Measurements from ENCODE around the gene TEX54. TPM values are rescaled to one million over a fixed set of nuclear protein-coding genes. Genes with fewer than 3 reads are reported as not detected.

Gene TEX54
- total and polyA plus RNA-seq, 2 of the 13 experiments (the other 11 are each of a cell fraction or from before 2014, with no cell fraction given) = not detected

DNA sequence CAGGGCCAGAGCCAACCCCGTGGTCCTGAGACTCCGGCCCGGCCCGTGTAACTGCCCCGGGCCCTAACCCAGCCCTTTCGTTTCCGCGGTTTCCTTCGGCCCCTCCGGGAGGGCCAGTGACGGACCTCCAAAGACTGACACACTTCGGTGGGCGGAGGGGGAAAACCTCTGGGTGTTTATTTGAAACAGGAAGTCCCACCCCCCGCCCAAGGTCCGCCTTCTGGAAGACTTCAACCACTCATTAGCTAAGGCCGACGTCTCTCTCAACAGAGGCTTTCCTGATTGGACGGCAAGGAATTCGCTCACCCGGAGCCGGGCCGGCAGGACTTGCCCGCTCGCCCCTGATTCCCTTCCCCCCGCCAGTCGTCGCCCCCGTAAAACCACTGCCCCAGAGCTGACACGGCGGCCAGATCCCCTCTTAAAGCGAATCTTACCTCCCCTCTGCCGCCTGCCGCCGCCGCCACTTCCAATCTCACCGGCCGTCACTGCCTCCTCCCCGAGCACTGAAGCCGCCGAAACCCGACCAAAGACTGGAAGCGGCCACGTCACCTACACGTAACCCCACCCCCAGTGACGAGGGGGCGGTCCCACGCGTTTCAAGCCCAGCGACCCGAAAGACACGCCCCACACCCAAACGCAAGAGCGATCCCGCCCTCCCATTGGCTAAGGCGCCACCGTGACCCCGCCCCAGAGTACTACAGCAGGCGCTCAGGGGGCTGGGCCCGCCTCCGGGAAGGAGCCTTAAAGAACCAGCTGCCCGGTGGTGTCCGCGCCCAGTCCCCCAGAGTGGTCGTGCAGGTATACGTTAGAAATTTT, 913 bp downstream of the TEX54 start, which contains the start of gene STX5 (continued):
- peak; percentile 23; the same call in 1 of the 2 replicates for TF ChIP-seq MXD4 (CRISPR knock-in tag; IDR thresholded peaks at IDR 0.05)
- TF ChIP-seq, protein P1, sequence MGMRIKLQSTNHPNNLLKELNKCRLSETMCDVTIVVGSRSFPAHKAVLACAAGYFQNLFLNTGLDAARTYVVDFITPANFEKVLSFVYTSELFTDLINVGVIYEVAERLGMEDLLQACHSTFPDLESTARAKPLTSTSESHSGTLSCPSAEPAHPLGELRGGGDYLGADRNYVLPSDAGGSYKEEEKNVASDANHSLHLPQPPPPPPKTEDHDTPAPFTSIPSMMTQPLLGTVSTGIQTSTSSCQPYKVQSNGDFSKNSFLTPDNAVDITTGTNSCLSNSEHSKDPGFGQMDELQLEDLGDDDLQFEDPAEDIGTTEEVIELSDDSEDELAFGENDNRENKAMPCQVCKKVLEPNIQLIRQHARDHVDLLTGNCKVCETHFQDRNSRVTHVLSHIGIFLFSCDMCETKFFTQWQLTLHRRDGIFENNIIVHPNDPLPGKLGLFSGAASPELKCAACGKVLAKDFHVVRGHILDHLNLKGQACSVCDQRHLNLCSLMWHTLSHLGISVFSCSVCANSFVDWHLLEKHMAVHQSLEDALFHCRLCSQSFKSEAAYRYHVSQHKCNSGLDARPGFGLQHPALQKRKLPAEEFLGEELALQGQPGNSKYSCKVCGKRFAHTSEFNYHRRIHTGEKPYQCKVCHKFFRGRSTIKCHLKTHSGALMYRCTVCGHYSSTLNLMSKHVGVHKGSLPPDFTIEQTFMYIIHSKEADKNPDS (CRISPR knock-in tag; IDR thresholded peaks at IDR 0.05) = no peak
- TF ChIP-seq ZNF543 (CRISPR knock-in tag; IDR thresholded peaks at IDR 0.05) = no peak; the same call in 1 of the 2 replicates
- TF ChIP-seq ZNF12 (CRISPR knock-in tag; IDR thresholded peaks at IDR 0.05) = no peak
- TF ChIP-seq, protein P2, sequence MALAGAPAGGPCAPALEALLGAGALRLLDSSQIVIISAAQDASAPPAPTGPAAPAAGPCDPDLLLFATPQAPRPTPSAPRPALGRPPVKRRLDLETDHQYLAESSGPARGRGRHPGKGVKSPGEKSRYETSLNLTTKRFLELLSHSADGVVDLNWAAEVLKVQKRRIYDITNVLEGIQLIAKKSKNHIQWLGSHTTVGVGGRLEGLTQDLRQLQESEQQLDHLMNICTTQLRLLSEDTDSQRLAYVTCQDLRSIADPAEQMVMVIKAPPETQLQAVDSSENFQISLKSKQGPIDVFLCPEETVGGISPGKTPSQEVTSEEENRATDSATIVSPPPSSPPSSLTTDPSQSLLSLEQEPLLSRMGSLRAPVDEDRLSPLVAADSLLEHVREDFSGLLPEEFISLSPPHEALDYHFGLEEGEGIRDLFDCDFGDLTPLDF (CRISPR knock-in tag; IDR thresholded peaks at IDR 0.05) = no peak
- TF ChIP-seq RBFOX2 (IDR thresholded peaks at IDR 0.05; ENCODE audit: low read depth, low read length) = peak; percentile 89
- no peak for TF ChIP-seq HCFC1 (IDR thresholded peaks at IDR 0.05; ENCODE audit: low read depth, low read length)
- no peak for TF ChIP-seq SETDB1 (CRISPR knock-in tag; IDR thresholded peaks at IDR 0.05; ENCODE audit: borderline replicate concordance)
- TF ChIP-seq, protein P3, sequence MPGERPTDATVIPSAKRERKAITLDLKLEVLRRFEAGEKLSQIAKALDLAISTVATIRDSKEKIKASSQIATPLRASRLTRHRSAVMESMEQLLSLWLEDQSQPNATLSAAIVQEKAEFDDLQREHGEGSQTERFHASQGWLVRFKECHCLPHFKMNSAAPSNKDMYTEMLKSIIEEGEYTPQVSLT (CRISPR knock-in tag; IDR thresholded peaks at IDR 0.05; ENCODE audit: borderline replicate concordance, low read depth) = no peak
- TF ChIP-seq MAZ (IDR thresholded peaks at IDR 0.05; ENCODE audit: borderline replicate concordance, low read depth, low read length) = peak; percentile 55
- peak; percentile 51 for TF ChIP-seq MAZ (CRISPR knock-in tag; IDR thresholded peaks at IDR 0.05; ENCODE audit: low read depth)
- TF ChIP-seq THAP11 (CRISPR knock-in tag; IDR thresholded peaks at IDR 0.05) = peak; percentile 75
- TF ChIP-seq GABPA (IDR thresholded peaks at IDR 0.05; ENCODE audit: low read depth, low read length) = peak; percentile 74
- TF ChIP-seq GABPA (CRISPR knock-in tag; IDR thresholded peaks at IDR 0.05; ENCODE audit: low read depth) = peak; percentile 94
- no peak for TF ChIP-seq GZF1 (CRISPR knock-in tag; IDR thresholded peaks at IDR 0.05)
- no peak for TF ChIP-seq PPARG (CRISPR knock-in tag; conservative IDR thresholded peaks at IDR 0.05)
- TF ChIP-seq MIER2 (CRISPR knock-in tag; IDR thresholded peaks at IDR 0.05) = no peak
- 0 out of 2 replicates have a peak, but pooled peaks have one; percentile 21 for TF ChIP-seq ZNF484 (CRISPR knock-in tag; IDR thresholded peaks at IDR 0.05; ENCODE audit: borderline replicate concordance, low read depth)
- no peak for TF ChIP-seq RCOR2 (CRISPR knock-in tag; IDR thresholded peaks at IDR 0.05)
- TF ChIP-seq NFE2 (CRISPR knock-in tag; IDR thresholded peaks at IDR 0.05) = no peak
- TF ChIP-seq, protein P4, sequence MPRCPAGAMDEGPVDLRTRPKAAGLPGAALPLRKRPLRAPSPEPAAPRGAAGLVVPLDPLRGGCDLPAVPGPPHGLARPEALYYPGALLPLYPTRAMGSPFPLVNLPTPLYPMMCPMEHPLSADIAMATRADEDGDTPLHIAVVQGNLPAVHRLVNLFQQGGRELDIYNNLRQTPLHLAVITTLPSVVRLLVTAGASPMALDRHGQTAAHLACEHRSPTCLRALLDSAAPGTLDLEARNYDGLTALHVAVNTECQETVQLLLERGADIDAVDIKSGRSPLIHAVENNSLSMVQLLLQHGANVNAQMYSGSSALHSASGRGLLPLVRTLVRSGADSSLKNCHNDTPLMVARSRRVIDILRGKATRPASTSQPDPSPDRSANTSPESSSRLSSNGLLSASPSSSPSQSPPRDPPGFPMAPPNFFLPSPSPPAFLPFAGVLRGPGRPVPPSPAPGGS (CRISPR knock-in tag; IDR thresholded peaks at IDR 0.05) = peak; percentile 54; the same call in 1 of the 2 replicates
- no peak for TF ChIP-seq ZNF552 (CRISPR knock-in tag; IDR thresholded peaks at IDR 0.05; ENCODE audit: borderline replicate concordance)
- TF ChIP-seq MYC (CRISPR knock-in tag; IDR thresholded peaks at IDR 0.05; ENCODE audit: borderline replicate concordance) = no peak; the same call in 1 of the 2 replicates
